Activated naive CD8-positive, alpha-beta T cell (primary cell): ENCODE results near the gene OXTR.
"Not testable (repeated sequence)": the region's sequence is repeated elsewhere in the genome, so short reads cannot be mapped to it uniquely, and the experiment has no call there.

Experiments used
- H3K27ac Mint-ChIP-seq: one replicate; pipeline ENCODE4 v1.8.0; 2021; ENCODE audit warnings: mixed read lengths
- H3K27me3 Mint-ChIP-seq: one replicate; pipeline ENCODE4 v1.8.0; 2021; ENCODE audit warnings: mixed read lengths
- H3K36me3 Mint-ChIP-seq: one replicate; pipeline ENCODE4 v1.8.0; 2021; ENCODE audit warnings: mixed read lengths
- H3K4me1 Mint-ChIP-seq: one replicate; pipeline ENCODE4 v1.8.0; 2021; ENCODE audit warnings: low read depth, mixed read lengths
- H3K4me3 Mint-ChIP-seq: one replicate; pipeline ENCODE4 v1.8.0; 2021; ENCODE audit warnings: mild to moderate bottlenecking, mixed read lengths
- H3K9me3 Mint-ChIP-seq: one replicate; pipeline ENCODE4 v1.8.0; 2021; ENCODE audit warnings: low read depth, mixed read lengths

OXTR gene

DNA sequence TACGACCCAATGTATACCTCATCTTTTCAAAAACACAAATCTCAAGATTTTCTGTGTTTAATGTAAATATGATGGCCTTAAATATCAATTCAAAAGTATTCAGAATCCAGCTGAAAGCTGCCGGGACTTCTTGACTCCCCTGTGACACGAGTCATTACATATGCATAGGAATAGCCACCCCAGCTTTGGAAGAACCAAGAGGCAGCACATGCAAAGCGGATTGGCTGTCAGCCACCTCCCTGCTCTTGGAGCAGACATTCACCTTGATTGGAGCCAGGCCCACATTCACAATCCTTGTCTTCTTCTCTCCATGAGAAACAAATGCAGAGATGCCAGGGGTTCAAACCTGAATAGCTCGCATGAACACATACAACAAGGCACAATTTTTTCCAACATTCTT lies 46.6 kb downstream of the OXTR start:
- Mint-ChIP-seq H3K4me3 (no peak overlapping the region), H3K4me1 (no peaks in the 10 kb centered on the region), H3K27ac (no peak overlapping the region), H3K27me3 (peaks cover 3% of the 10 kb centered on the region), H3K36me3 (peaks cover 2% of the 10 kb centered on the region), H3K9me3 (peaks cover 3% of the 10 kb centered on the region)

DNA sequence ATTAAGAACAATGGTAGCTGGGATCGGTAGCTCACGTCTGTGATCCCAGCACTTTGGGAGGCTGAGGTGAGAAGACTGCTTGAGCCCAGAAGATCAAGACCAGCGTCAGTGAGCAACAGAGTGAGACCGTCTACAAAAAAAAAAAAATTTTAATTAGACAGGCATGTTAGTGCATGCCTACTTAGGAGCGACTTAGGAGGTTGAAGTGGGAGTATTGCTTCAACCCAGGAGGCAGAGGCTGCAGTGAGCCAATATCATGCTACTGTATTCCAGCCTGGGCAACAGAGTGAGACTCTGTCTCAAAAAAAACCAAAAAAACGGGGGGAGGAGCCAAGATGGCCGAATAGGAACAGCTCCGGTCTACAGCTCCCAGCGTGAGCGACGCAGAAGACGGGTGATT lies 53.7 kb downstream of the OXTR start:
- H3K27ac Mint-ChIP-seq, H3K36me3 Mint-ChIP-seq, H3K4me1 Mint-ChIP-seq, H3K27me3 Mint-ChIP-seq, H3K9me3 Mint-ChIP-seq, H3K4me3 Mint-ChIP-seq: not testable (repeated sequence)

DNA sequence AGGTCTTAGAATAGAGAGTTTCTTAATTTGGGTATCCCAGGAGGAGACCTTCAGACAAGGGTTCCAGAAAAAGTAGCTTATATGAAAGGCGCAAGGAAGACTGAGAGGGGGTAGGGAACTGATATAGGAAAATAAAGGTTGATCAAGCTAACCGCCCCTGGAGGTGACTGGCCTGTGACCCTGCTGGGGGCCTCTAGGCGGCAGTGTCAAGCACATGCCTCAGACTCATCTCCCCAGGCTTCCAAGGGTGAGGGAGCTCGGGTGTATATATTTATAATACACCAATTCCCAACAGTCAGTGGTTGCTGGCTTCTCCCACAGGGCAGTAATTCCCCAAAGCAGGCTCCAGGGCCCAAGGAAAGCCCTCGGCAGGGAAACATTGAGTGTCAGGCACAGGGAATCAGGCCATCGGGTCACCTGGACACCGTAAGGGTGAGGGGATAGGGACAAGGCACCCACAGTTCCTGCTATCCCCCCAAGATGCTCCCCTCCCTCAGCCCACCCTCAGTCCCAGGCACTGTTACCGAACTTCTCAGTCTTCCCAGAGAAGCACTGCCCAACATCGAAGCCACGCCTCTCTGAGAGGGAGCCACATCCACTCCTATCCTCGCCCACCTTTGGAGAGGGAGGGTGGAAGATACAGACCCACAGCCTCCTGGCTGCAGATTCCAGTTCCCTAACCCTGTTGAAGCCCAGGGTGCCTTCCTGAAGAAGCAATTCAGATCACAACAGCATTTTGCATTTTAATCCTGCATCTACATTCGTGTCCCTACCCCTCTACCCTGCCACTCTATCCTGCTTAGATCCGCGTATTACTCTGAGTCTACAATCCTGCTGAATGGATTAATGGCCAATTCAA lies 55.3 kb downstream of the OXTR start:
- Mint-ChIP-seq H3K27ac (no peak overlapping the region), H3K36me3 (no peaks in the 10 kb centered on the region), H3K9me3 (no peaks in the 10 kb centered on the region), H3K4me3 (no peak overlapping the region), H3K4me1 (no peaks in the 10 kb centered on the region), H3K27me3 (no peaks in the 10 kb centered on the region)

DNA sequence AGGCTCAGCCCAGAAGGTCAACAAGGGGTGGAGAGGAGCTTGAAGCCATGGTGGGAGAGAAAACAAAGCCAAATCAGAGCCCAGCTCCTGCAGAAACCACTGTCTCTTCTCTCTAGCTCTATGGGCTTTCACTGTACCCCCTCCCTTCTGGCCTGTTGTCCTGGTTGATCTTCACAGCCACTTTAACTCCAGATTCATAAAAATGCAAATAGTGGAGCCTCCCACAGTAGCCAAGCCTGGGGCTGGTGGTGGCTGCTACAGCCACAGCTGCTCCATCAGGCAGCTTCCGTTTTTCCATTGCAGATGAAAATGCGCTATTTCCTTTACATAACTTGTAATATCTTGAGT lies 56.5 kb downstream of the OXTR start:
- no peak overlapping the region for H3K27ac Mint-ChIP-seq
- peaks cover 3% of the 10 kb centered on the region for H3K27me3 Mint-ChIP-seq
- H3K4me3 Mint-ChIP-seq: no peak overlapping the region
- H3K4me1 Mint-ChIP-seq: no peaks in the 10 kb centered on the region
- H3K36me3 Mint-ChIP-seq: no peaks in the 10 kb centered on the region
- H3K9me3 Mint-ChIP-seq: no peaks in the 10 kb centered on the region

DNA sequence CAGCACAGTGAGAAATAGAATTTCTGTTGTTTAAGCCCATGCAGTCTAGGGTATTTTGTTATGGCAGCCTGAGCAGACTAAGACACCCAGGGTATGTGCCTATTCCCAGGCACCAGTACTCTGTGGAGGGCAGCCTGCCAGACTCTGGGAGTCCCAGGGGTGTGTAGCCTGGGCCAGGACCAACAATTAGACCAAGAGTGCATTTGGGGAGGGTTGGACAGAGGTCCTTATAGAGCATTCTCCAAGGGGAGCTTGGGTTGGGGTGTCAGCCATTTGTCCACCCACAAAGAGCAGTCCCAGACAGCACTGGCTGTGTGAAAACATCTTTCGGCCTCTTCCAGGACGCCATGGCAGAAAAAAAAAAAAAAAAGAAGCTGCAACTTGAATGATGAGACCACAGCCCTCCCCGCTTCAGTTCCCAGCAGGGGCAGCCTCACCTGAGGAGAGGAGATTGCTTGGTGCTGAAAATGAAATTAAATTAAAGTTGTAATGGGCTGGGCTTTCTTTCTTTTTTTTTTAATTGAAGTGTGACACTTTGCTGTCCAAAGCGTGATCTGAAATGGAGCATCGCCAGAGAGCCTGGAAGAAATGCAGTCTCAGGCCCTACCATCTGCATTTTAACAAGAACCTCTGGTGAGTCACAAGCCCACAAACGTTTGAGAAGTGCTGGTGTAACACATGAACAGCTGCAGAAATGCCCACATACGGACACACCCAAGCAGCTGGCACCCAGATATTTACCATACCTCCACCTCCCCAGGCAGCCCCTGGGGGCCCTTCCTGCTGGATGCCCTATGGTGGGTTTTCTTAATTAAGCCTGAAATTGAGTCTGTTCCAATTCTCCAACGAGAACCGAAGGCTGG lies 57.1 kb downstream of the OXTR start:
- H3K9me3 Mint-ChIP-seq: no peaks in the 10 kb centered on the region

DNA sequence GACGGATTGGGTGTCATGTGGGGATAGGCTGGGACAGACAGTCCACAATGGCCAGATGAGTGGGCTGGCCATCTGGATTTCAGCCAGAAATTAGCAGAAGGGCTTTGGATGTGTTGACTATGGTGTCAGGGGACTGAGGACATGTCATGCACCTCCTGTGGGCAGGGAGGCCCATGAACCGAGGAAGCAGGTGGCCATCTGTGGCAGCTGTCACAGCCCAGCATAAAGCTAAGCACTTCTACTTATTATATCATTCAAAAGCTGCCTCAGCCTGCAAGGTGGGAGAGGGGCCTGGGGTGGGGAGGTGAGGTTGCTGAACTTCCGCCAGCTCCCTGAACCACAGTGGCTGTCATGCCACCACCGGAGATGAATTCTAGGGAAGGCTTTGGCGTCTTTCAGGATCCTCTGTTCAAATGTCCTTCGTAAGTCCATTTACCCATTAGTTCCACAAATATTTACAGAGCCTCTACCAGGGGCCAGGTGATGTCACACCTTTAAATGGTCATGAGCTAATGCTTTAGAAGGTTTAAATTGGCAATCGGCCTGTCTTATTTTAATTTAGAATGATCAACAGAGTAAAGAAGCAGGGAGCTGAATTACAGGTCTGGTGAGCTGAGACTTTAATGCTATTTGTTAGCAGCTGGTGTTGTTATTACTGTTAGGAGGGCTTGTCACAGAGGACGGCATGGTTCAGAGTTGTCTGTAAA lies 59.5 kb downstream of the OXTR start:
- H3K27me3 Mint-ChIP-seq: peaks cover 3% of the 10 kb centered on the region
- no peak overlapping the region for H3K27ac Mint-ChIP-seq
- H3K9me3 Mint-ChIP-seq: no peaks in the 10 kb centered on the region
- no peaks in the 10 kb centered on the region for H3K4me1 Mint-ChIP-seq
- H3K4me3 Mint-ChIP-seq: no peak overlapping the region
- H3K36me3 Mint-ChIP-seq: peaks cover 3% of the 10 kb centered on the region

More for the DNA sequence above, 57.1 kb downstream of the OXTR start:
- H3K36me3 Mint-ChIP-seq: no peaks in the 10 kb centered on the region
- no peak overlapping the region for H3K27ac Mint-ChIP-seq
- peaks cover 3% of the 10 kb centered on the region for H3K27me3 Mint-ChIP-seq
- H3K4me1 Mint-ChIP-seq: no peaks in the 10 kb centered on the region
- no peak overlapping the region for H3K4me3 Mint-ChIP-seq

DNA sequence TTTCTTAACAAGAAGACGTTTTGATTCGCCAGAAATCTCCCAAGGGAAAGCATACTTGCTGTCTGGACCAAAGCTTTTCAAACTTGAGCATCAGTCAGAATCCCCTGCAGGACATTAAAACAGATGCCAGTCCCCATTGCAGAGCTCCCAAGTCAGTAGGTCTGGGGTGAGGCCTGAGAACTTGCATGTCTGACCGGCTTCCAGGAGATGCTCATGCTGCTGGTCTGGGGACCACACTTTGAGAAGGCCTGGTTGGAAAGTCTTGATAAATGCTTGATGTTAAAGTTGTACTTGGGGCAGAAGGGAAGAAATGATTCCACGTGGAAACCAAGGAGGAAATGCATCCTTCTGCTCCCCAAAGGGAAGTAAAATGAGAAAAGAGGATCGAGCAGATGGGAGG lies 60.1 kb downstream of the OXTR start:
- Mint-ChIP-seq H3K27me3 (peaks cover 3% of the 10 kb centered on the region), H3K9me3 (no peaks in the 10 kb centered on the region), H3K36me3 (peaks cover 4% of the 10 kb centered on the region), H3K4me1 (no peaks in the 10 kb centered on the region), H3K27ac (no peak overlapping the region), H3K4me3 (no peak overlapping the region)

DNA sequence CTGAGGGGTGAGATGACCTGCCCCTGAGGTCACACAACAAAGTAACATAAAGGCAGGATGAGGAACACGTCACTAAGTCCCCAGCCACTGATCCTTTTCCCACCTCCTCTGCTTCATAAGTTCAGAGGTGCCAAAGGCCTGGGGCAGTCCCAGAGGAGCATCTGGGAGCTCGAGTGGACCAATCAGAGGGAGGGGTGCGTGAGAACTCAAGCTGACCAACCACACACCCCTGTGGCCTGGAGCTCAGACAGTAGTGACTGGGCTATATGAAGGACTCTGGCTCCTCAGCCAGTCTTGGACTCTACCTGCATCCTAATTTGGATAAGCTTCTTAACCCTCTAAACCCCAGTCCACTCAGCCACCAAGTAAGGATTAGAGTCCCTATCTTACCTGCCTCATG lies 63.8 kb downstream of the OXTR start:
- H3K4me1 Mint-ChIP-seq: no peaks in the 10 kb centered on the region
- no peak overlapping the region for H3K4me3 Mint-ChIP-seq
- H3K27me3 Mint-ChIP-seq: peaks cover 3% of the 10 kb centered on the region
- no peaks in the 10 kb centered on the region for H3K9me3 Mint-ChIP-seq
- peaks cover 4% of the 10 kb centered on the region for H3K36me3 Mint-ChIP-seq
- no peak overlapping the region for H3K27ac Mint-ChIP-seq

DNA sequence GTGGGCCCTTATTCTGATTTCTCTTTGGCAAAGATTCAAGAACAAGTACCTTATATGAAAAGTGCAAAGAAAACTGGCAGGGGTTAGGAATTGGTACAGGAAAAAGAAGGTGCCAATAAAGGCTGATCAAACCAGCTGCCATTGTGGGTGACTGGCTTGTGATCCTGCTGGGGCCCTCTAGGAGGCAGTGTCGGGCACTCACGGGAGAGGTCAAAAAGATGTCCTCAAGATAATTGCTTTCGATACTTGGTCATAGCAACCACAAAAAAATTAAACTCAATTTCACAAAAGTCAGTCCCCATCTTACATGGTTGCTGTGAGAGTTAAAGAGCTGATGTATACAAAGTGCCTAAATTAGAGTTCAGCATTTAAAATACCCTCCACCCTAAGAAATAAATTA lies 66.9 kb downstream of the OXTR start:
- no peaks in the 10 kb centered on the region for H3K9me3 Mint-ChIP-seq
- H3K4me3 Mint-ChIP-seq: no peak overlapping the region
- H3K4me1 Mint-ChIP-seq: no peaks in the 10 kb centered on the region
- no peaks in the 10 kb centered on the region for H3K27me3 Mint-ChIP-seq
- peaks cover 4% of the 10 kb centered on the region for H3K36me3 Mint-ChIP-seq
- no peak overlapping the region for H3K27ac Mint-ChIP-seq
